Skin epidermis (tissue), 12 donors: ENCODE measurements around the gene PROK1.
A peak's percentile ranks its signal among the peaks of the same experiment; 100 is the strongest.

Source experiments
- H3K27ac ChIP-seq, 21 experiments: fragments of 200-600 bp; sonication (generic) in 11 of 21; one replicate each; pipeline ENCODE4 v1.5.0; 2020; ENCODE audit warnings: mild to moderate bottlenecking in 3 of 21, inconsistent platforms in 2 of 21, moderate library complexity in 2 of 21
- H3K4me3 ChIP-seq, 7 experiments: fragments of 200-600 bp; sonication (generic) in 2 of 7; one replicate each; pipeline ENCODE4 v1.5.0; 2020; ENCODE audit warnings: inconsistent platforms in 2 of 7, mild to moderate bottlenecking in 2 of 7, moderate library complexity in 1 of 7

PROK1 gene

DNA sequence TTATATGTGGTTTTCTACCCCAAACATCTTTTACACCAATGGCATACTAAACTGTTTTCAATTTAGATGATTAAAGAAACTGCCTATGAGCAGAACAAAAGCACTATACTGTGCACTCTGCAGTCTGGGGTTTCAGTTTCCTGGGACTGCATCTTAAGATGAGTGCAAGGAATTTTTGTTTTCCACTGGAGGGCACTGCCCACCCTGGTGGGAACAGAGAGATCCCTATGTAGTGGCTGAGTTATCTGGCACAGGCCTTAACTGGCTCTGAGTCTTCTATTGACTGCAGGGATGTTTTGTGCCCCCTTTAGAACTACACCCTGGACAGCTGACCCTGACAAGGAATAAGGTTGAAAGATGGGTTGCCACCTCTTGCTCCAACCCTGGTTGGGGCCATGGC is 12.0 kb downstream of the PROK1 start:
- Histone ChIP-seq H3K27ac (no peak overlapping the region), H3K4me3 (no peak overlapping the region)

DNA sequence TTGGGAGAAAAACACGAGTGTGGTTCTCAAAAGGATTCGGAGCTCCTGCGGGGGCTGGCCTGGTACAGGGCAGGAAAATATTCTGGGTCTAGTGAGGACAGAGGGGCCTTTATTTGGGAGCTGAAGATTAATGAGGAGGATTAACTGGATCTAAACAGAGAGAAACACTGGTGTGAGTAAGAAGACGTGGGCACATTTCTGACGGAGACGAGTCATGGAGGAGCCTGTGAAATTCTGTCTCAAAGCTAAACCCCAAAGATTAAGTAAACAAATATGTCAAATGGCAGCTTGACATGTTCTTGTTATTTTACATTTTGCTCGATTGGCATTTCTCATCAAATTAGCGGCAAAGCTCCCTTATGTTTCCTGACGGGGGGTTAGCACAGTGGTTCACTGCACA is 12.8 kb downstream of the PROK1 start:
- H3K27ac ChIP-seq: peak overlapping the region in 1 of 21 experiments; percentile 18

DNA sequence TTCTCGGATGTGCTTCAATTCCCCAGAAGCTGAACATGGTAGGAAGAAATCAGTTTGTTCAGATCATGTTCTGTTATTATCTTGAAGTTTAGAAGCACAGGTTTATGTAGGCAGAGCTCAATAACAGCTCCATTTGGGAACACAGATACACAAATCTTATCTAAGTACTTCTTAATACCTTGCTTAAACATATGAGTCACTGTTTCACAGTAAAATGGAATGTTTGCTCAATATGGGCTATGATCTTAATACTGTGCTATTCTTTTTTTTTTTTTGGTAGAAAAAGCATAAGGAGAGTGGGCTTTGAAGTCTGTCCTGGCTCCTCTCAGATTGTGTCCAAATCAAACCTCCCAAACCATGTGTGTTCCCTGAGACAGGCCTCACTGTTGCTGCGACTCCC is 13.4 kb downstream of the PROK1 start:
- H3K27ac ChIP-seq: peak overlapping the region in 1 of 21 experiments; percentile 18
- no peak overlapping the region for H3K4me3 ChIP-seq

More for the DNA sequence above, 12.8 kb downstream of the PROK1 start:
- no peak overlapping the region for H3K4me3 ChIP-seq

DNA sequence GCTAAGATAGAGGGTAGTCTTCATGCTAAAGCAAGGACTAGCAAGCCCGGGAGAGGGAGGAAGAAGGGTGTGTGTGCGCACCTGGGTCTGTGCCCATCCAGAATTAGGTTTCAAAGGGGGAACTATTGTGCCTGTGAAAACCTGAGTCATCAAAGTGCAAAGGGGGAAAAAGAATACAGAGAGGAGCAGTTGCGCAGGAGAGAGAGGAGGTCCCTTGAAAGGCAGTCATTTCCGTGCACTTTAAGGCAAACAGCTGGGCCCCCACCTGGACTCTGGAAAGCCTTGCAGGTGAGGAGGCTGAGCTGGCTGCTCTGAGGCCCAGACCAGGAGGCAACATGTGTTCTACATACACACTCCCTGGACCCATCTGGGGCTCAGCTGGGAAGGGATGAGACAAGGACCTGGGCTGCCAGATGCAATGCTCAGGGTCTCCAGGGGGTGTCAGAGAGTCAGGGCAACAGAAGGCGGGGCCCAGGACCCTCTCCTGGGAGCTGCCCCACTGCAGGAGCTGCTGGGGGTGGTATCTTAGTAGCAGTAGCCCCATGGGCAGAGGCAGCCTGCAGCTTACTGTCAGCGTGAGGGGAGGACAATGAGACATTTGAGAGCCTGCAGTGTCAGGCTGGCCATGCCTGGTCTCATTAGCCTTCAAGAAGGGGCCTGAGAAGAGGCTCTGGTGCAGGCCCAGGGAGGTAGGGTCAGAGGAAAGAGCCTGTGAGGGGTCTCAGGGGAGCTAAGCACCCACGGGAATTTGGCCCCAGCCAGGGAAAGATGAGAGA is 14.3 kb downstream of the PROK1 start:
- Histone ChIP-seq H3K4me3 (no peak overlapping the region), H3K27ac (peak overlapping the region in 1 of 21 experiments; percentile 18)

DNA sequence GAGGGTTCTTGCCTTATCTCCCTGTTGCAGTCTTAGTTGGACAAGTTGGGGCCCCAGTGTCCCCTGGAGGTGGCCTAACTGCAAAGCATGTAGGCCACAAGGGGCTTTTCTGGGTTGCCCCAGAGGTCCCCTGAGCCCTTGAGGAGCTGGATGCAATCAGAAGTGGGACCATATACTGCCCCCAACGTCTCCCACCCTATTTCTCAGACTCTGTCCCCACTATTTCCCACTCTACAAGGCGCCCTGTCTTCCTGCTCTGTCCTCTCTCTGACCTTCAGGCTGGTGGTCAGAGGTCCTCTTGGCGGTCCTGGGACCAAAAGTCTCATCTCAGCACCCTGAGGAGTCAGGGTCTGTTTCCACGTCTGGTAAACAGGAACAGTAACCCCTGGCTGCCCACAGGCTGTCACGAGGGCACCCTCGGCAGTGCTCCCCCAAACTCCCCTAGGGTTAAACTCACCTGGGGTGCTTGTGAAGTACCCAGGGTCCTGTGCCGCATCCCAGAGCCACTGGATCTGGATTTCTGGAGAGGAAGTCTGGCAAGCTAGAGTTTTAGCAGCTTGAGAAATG is 14.9 kb downstream of the PROK1 start:
- H3K27ac ChIP-seq: no peak overlapping the region
- H3K4me3 ChIP-seq: no peak overlapping the region

DNA sequence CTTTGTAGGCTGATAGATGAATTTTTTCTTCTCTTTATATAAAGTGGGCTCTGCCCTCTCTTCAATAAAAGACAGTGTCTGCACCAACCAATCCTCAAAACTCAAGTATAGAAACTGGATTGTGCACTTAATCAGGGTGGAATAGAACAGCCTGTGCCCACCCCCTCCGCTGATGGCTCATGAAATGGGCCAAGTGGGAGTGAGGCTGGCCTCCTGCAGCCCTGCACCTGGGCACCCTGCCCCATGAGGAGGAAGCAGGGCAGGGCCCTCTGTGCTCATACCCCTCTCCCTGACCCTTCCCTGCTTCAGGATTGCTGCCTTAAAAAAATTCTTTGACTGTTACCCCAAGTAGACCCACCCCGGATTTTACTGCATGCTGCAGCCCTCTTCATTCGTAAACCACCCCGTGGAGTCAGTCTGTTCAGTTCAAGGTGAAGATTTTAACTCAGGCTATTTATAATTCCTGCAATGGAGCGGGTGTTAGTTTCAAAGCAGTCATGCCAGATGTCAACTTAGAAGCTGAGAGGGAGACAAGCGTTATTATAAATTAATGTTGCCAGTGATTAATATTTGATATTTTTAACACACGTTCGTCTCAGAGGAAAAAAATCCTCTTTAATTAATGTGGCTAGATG is 15.8 kb downstream of the PROK1 start:
- H3K27ac ChIP-seq: no peak overlapping the region
- no peak overlapping the region for H3K4me3 ChIP-seq

DNA sequence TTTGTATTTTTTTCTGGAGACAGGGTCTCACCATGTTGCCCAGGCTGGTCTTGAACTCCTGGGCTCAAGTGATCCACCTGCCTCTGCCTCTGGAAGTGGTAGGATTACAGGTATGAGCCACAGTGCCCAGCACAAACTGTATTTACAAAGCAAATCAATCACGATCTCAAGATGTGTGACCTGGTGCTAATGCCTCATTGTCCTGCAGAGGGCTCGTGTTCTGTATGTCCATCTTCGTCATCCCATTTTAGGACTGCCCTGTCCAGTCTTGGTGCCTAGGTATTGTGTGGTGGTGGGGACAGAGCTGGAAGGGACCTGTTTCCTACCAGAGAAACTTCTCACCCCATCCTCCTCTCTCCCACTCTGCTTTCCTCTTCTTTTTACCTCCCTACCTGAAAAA is 20.2 kb downstream of the PROK1 start:
- no peak overlapping the region for H3K27ac ChIP-seq
- no peak overlapping the region for H3K4me3 ChIP-seq

DNA sequence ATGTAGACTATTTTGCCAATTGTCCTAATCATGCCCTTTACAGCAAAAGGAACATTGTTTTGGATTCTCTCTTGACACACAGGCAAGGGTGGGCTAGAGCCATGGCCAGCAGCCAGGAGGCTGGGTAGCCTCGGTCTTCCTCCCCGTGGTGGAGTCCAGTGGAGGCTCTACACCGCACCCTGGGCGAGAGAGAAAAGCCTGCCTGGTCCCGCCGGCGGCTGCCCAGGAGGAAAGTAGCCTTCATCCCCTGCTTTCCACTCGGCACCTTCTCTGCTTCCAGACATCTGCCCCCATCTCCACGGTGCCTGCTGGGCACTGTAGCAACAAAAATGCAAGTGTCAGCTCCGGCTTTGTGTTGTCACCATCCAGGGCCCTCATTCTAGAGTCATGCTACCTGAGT is 21.6 kb downstream of the PROK1 start:
- H3K4me3 ChIP-seq: no peak overlapping the region
- H3K27ac ChIP-seq: no peak overlapping the region

DNA sequence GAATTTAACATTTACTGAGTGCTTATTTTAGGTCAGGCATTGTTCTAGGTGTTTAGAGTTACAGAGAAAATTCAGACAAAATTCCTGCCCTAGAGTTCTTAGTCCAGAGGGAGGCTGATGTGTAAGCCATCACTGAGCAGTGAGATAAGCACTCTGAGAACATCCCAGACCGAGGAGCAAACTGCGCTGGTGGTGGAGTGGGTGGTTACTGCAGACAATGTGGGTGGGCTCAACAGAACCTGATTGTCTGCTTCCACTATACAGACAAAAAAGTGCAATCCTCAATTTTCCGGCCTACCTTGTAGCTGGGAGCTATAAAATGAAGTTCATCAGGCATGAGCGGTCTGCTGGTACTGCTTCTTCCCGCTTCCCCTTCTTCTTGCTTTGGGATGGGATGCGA is 23.5 kb downstream of the PROK1 start:
- H3K4me3 ChIP-seq: no peak overlapping the region

DNA sequence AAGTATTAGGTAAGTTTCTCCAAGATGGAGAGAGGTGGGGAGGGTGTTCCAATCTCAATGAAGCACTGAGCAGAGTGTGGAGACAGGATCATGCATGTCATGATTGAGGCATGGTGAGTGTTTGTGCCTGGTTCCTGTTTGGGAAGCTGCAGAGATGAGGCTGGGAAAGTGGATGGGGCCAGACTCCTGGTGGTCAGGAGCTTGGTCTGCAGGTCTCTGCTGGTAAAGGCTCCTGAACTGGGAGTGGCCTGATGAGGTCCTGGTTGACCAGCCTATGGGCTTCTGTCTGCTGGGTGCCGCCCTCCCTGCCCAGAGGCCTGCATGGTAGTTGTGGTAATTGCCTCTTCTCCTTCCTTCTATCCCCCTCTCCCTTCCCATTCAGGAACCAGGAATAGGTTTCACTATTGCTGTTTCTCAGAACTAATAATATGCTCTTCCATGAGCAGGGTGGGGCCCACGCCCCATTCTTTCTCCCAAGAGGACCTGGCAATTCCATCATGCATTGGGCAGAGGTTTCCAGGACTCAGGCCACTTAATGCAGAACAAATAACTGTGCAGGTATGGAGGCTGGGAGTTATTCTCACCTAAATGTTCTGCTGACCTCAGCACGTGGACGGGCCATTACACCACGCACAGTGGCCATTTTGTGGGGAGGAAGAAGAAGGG is 24.5 kb downstream of the PROK1 start:
- Histone ChIP-seq H3K27ac (no peak overlapping the region), H3K4me3 (no peak overlapping the region)

More for the DNA sequence above, 23.5 kb downstream of the PROK1 start:
- H3K27ac ChIP-seq: no peak overlapping the region

DNA sequence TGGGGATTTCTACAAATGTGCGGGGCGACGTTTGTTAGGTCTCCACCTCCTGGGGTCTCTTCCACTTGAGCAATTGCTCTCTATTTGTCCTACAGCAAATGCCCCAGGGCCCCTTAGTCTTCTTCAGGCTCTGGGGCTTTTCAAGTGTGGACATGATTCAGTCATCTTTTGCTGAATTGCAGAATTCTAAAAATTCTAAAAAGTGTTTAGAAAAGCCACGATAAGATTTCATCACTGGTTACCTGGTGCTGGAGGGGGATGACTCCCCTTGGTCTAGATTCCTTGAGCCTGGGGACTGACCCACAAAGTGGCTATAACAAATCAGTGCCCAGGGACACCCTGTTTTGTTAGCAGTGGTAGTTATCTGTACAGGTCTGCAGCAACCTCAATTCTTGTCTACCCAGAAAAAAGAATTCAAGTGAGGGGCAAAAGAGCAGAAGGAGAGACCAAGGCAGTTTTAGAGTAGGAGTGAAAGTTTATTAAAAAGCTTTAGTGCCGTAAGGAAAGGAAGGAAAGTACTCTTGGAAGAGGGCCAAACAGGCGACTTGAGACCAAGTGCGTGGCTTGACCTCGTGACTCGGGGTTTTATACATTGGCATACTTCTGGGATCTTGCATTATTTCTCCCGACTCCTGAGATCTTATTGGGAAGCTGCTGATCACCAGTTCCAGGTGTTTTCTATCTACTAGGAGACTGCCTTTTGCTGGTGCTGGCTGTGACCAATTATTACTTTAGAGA is 25.2 kb downstream of the PROK1 start:
- H3K27ac ChIP-seq: no peak overlapping the region
- H3K4me3 ChIP-seq: no peak overlapping the region

DNA sequence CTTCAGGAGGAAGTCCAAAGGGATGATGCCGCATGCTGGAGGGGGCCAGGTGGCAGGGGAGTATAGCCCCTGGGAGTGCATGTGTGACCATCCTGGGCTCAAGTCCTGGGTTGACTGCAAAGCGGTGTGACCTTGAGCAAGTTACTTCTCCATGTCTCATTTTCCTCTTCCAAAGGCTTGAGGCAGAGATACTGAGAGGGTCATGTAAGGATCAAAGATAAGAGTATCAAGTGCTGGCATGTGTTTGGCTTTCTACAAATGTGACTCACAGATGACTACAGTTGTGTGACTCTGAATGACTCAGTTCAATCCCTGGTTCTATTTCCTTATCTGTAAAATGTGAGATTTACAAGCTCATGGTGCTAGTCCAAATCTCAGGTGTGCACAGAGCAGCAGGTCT is 26.1 kb downstream of the PROK1 start:
- no peak overlapping the region for H3K4me3 ChIP-seq
- no peak overlapping the region for H3K27ac ChIP-seq

DNA sequence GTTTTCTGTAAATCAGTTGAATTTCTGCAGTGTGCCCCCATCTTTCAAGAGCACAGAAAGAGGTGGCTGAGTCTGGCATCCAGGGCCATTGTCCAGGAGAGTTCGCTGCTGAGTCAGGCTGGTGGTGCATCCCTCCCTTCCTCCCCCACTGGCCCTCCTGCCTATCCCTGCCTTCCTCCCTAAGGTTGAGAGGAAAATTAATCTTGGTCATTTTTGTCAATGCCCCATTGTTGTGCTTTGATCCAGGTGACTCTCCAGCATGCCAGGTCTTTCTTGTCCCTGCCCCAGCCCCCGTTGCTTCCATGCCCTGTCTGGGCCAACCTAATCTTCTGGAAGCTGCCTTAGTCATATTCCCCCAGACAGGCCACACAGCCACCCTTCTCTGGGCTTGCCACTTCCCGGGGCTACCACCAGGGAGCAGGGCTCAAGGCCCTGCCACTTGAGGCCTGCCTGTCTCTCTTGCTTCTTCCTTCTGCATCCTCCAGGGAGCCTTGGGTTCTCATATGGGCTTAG is 26.6 kb downstream of the PROK1 start:
- H3K27ac ChIP-seq: peak overlapping the region in 1 of 21 experiments; percentile 10
- no peak overlapping the region for H3K4me3 ChIP-seq

DNA sequence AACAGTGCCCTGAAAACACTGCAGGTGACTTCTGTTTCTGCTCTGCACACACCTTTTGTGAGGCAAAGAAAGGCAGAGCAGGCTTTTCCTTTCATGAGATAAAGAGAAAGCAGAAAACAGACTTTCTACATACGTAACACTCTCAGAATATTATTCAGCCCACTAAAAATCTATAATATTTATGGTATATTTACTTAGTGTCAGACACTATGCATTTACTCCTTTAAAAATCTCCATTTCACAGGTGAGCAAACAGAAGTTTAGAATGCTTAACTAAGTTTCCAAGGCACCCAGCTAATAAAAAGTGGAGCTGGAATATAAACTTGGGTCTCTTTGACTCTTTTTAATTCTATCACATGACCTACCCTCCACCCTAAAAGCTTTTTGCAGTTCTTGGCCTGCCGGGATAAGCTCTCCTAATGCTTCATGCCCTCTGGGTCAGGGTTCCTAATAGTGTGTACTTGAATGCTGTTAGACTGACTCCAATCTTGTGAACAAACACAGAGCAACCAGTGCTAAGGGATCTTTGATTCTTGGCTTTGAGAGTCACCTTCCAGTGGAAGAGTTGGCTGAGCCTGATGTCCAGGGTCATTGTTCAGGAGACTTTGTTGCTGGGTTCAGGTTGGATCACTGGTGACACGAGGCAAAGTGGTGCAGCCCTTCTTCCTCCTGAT is 27.2 kb downstream of the PROK1 start:
- peak overlapping the region in 1 of 21 experiments; percentile 10 for H3K27ac ChIP-seq
- no peak overlapping the region for H3K4me3 ChIP-seq

DNA sequence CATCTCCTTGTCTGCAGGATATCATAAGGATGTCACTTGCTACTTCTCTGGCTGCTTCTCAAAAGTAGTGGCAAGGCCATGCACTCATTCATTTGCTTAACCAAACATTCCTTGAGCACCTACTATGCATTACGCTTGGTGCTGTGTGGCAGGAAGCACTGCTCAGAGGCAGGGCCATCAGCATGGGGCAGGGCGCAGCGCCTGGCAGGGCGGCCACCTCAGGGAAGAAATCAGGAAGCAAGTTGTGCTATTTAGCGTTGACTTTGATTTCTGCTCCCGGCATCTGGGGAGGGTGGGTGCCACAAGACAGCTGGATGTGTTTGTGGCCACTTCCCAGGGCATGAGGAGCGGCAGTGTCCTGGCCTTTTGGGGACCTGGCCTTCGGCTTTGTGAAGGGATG is 27.9 kb downstream of the PROK1 start:
- no peak overlapping the region for H3K27ac ChIP-seq
- no peak overlapping the region for H3K4me3 ChIP-seq

DNA sequence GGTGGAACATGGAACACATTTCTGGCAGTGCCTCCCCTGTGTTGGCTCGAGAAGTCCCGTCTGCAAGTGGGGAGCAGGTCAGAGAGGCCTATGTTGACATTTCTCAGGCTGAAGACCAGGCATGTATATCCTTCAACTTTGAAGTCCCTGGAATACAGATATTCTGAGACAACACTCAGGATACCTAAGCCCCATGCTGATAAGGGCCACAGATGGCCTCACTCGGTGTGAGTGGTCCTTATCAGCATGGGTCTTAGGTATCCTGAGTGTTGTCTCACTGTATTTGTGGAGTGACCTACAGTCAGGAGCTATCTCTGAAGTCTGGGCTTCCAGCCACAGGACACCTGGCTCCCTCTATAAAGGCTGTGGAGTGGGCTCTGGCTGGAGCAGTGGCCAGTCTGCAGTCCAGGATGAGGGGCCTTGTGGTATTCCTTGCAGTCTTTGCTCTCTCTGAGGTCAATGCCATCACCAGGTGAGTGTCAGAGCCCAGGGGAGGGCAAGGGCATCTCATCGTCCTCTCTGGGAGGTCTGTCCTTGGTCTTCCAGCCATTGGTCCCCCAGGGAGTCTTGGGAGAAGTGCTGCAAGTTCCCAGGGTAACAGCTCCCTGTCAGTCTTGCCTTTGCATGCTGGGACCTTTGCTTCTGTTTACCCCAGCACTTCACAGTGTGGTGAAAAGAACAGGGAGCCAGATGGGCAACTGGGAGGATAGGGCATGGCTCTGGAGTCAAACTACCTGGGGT is 29.6 kb downstream of the PROK1 start:
- no peak overlapping the region for H3K27ac ChIP-seq
- H3K4me3 ChIP-seq: no peak overlapping the region

DNA sequence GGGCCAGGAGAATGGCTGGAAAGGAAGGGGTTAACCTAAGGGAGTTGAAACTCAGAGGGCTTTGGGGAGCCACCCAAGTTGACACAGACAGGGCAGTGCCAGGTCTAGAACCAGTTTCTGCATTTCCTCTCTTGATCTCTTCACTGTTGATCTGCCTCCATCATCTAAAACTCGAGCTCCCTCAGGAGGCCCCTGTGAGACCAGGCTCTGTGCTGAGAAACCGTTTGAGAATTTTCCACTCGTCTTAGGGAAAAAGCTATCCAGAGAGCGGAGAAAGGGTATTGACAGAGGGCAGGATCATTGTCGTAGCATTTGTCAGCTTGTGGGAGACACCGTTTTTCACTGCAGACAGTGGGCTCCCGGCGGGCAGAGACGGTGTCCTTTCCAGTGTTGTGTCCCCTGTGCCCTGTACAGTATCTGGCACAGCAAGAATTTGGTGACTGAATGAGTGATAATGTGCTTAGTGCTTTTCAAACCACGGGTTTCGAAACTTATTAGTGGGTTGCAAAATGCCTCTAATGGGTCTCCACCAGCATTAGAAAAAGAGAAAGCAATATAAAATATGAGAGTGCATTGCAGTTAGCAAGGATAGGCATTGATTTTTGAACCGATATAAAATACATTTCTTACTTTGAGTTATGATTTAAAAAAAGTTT is 31.1 kb downstream of the PROK1 start:
- H3K27ac ChIP-seq: no peak overlapping the region
- no peak overlapping the region for H3K4me3 ChIP-seq

DNA sequence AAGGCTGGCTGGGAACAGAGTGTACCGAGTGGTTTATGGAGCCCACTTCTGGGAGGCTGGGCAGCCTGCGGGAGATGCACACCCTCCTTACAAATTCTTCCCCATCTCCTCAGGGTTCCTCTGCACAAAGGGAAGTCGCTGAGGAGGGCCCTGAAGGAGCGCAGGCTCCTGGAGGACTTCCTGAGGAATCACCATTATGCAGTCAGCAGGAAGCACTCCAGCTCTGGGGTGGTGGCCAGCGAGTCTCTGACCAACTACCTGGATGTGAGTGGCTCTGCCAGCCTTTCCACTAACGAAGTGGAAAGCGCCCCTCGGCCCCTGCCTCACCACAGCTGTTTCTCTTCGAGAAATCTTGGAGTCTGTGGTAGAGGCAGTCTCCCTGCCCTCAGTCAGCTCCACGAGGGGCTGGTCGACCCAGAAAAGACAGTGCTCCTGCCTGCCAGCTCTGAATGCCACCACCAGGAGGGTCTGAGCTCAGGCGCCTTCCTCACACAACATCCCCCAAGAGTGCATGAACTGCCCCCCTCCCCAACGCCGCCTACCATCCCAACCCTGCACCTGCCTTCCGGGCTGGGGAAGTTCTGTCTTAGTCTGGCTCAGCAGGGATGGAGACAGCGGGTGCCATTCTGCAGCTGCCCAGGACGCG is 31.8 kb downstream of the PROK1 start:
- H3K27ac ChIP-seq: no peak overlapping the region
- H3K4me3 ChIP-seq: no peak overlapping the region
